Ascending aorta (tissue), 2 donors: Measurements from ENCODE around the gene RAPGEF2. TPM values are rescaled to one million over a fixed set of nuclear protein-coding genes. Genes with fewer than 3 reads are reported as not detected.

Experiments
- DNase-seq, 2 donors: peaks; one replicate each; pipeline ENCODE4 v3.0.0-alpha.2; 2019; ENCODE audit warnings: low spot score in 2 of 2
- H3K27ac ChIP-seq, 2 donors: fragments of 200-600 bp; sonication (generic); one replicate each; pipeline ENCODE4 v1.5.1; 2016 to 2017; ENCODE audit warnings: mild to moderate bottlenecking in 1 of 2
- H3K27me3 ChIP-seq: fragments of 200-600 bp; sonication (generic); one replicate; pipeline ENCODE4 v1.5.1; 2017
- H3K36me3 ChIP-seq, 2 donors: fragments of 200-600 bp; sonication (generic); one replicate each; pipeline ENCODE4 v1.5.1; 2016
- H3K4me1 ChIP-seq, 2 donors: fragments of 200-600 bp; sonication (generic); one replicate each; pipeline ENCODE4 v1.5.1; 2016 to 2017; ENCODE audit warnings: mild to moderate bottlenecking in 1 of 2
- H3K4me3 ChIP-seq, 2 donors: fragments of 200-600 bp; sonication (generic); one replicate each; pipeline ENCODE4 v1.5.1; 2016 to 2017; ENCODE audit warnings: mild to moderate bottlenecking in 1 of 2
- H3K9me3 ChIP-seq, 2 donors: fragments of 200-600 bp; sonication (generic); one replicate each; pipeline ENCODE4 v1.5.1; 2016
- CTCF ChIP-seq, 3 experiments: fragments of 200-600 bp in 2 of 3; fragments of 450-650 bp in 1 of 3; sonication (generic) in 2 of 3; IDR thresholded peaks; one replicate each; pipeline ENCODE4 v1.5.1; 2016 to 2019; ENCODE audit warnings: antibody characterized with exemption in 3 of 3, mild to moderate bottlenecking in 1 of 3, moderate library complexity in 1 of 3
- intact Hi-C: fragments of 100-400 bp; cut with DNase I; formaldehyde crosslinking; loops from one replicate; pipeline ENCODE4 v1.15.1; 2023
- total RNA-seq: library from RNA; depleted of rRNA; stranded (reverse); fragments of >200 nt; gene quantifications from one replicate; pipeline ENCODE4 v1.1.0, GENCODE V29; 2016

Gene RAPGEF2
- total RNA-seq, 1 donor from 2014 or later, result 65.7 TPM

- no peaks in the 10 kb centered on the region for H3K36me3 ChIP-seq
- peaks cover 0 to 11% of the 10 kb centered on the region in 2 donors for H3K4me1 ChIP-seq
- H3K27me3 ChIP-seq, result no peaks in the 10 kb centered on the region
- H3K27ac ChIP-seq, result no peak overlapping the region
- no peaks in the 10 kb centered on the region for H3K9me3 ChIP-seq
- DNase-seq, result no peak
- H3K4me3 ChIP-seq, result no peak overlapping the region
- TF ChIP-seq CTCF (IDR thresholded peaks at IDR 0.05), result no peak
- intact Hi-C loops, result no loop called here
Observed at GRCh38 chr4:159284113-159284512, 181.2 kb downstream of the RAPGEF2 start.

- Histone ChIP-seq H3K27me3 (no peaks in the 10 kb centered on the region), H3K9me3 (no peaks in the 10 kb centered on the region), H3K27ac (no peak overlapping the region), H3K36me3 (no peaks in the 10 kb centered on the region), H3K4me1 (peaks cover 0 to 11% of the 10 kb centered on the region in 2 donors), H3K4me3 (no peak overlapping the region)
- no peak for TF ChIP-seq CTCF (IDR thresholded peaks at IDR 0.05)
- DNase-seq, result no peak
- intact Hi-C loops, result no loop called here
Observed at GRCh38 chr4:159284733-159285132, 181.9 kb downstream of the RAPGEF2 start.

- Histone ChIP-seq H3K27me3 (no peaks in the 10 kb centered on the region), H3K27ac (no peak overlapping the region), H3K36me3 (no peaks in the 10 kb centered on the region), H3K9me3 (no peaks in the 10 kb centered on the region), H3K4me3 (no peak overlapping the region), H3K4me1 (peaks cover 0 to 6% of the 10 kb centered on the region in 2 donors)
- DNase-seq, result no peak
- TF ChIP-seq CTCF (IDR thresholded peaks at IDR 0.05), result no peak
- intact Hi-C loops, result no loop called here
Observed at GRCh38 chr4:159287767-159288166, 184.9 kb downstream of the RAPGEF2 start.

GRCh38 chr4:159289682-159290081, 186.8 kb downstream of the RAPGEF2 start:
- no peak for TF ChIP-seq CTCF (IDR thresholded peaks at IDR 0.05)
- Histone ChIP-seq H3K4me3 (no peak overlapping the region), H3K9me3 (no peaks in the 10 kb centered on the region), H3K27ac (no peak overlapping the region), H3K36me3 (no peaks in the 10 kb centered on the region), H3K4me1 (peaks cover 0 to 1% of the 10 kb centered on the region in 2 donors), H3K27me3 (no peaks in the 10 kb centered on the region)
- no peak for DNase-seq
- intact Hi-C loops, result no loop called here

- no peaks in the 10 kb centered on the region for H3K9me3 ChIP-seq
- no peaks in the 10 kb centered on the region for H3K36me3 ChIP-seq
- H3K27ac ChIP-seq, result no peak overlapping the region
- H3K4me1 ChIP-seq, result no peaks in the 10 kb centered on the region
- no peaks in the 10 kb centered on the region for H3K27me3 ChIP-seq
- DNase-seq, result no peak
- no peak for TF ChIP-seq CTCF (IDR thresholded peaks at IDR 0.05)
- intact Hi-C loops, result no loop called here
- no peak overlapping the region for H3K4me3 ChIP-seq
Observed at GRCh38 chr4:159290321-159291030, 187.6 kb downstream of the RAPGEF2 start.
